Measurements from ENCODE around the gene RAP1GAP2.
"Not testable (repeated sequence)": the region's sequence is repeated elsewhere in the genome, so short reads cannot be mapped to it uniquely, and the experiment has no call there.

RAP1GAP2 gene

DNA sequence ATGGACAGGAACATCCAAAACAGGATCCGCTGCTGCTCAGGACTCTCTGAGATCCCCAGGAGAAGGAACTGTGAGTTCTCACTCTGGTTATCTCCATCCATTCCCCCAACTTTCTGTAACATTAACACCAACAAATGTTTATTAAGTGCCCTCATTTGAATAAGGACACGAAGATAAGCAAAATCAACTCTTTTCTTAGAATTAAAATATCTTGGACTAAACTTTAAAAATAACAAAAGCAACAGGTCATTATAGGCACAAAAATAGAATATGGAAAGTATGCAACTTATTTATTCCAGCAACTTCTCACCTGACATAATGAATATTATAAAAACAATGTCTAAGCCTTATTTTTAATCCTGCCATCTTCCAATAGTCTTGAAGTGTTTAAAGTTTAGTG lies 267.3 kb downstream of the RAP1GAP2 start, which contains the start of gene OR1D5:
TSS of gene OR1D5 (minus strand) at position 101 of the 400 bp plus-strand sequence. CDS start at position 101, 0 bp downstream.
- H3K36me3 ChIP-seq (ENCODE audit: control insufficient read depth in 2 of 2, insufficient read depth in 1 of 2, low read length in 2 of 2); CTCF ChIA-PET; H3K4me1 ChIP-seq (ENCODE audit: control insufficient read depth, insufficient read depth, low read length); POLR2A ChIA-PET; H3K9me3 ChIP-seq (ENCODE audit: control insufficient read depth, insufficient read depth, low read depth, low read length); H3K4me3 ChIP-seq (ENCODE audit: low read depth, low read length); H3K27ac ChIP-seq (ENCODE audit: extremely low read depth, low read depth, low read length): not testable (repeated sequence)

DNA sequence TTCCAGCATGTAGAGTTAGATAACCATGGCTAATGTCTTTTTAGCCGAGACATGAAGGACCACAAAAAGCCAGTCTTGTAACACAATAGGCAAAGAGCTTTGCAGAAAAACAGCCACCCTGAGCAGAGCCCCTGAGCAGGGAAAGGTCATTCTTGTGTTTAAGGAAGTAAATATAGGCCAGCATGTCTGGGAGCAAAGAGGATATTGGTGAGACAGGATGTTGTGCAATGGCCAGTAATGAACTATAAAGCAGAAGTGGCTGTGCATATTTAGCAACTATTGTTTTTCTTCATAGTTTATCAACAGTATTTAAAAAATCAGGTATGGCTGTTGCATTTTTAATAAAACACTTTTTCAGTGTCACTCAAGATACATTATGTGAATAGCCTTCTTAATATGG lies 269.0 kb downstream of the RAP1GAP2 start:
- H3K36me3 ChIP-seq (ENCODE audit: control insufficient read depth in 2 of 2, insufficient read depth in 1 of 2, low read length in 2 of 2); H3K27ac ChIP-seq (ENCODE audit: extremely low read depth, low read depth, low read length); CTCF ChIA-PET; H3K9me3 ChIP-seq (ENCODE audit: control insufficient read depth, insufficient read depth, low read depth, low read length); H3K4me1 ChIP-seq (ENCODE audit: control insufficient read depth, insufficient read depth, low read length); H3K4me3 ChIP-seq (ENCODE audit: low read depth, low read length); POLR2A ChIA-PET: not testable (repeated sequence)

DNA sequence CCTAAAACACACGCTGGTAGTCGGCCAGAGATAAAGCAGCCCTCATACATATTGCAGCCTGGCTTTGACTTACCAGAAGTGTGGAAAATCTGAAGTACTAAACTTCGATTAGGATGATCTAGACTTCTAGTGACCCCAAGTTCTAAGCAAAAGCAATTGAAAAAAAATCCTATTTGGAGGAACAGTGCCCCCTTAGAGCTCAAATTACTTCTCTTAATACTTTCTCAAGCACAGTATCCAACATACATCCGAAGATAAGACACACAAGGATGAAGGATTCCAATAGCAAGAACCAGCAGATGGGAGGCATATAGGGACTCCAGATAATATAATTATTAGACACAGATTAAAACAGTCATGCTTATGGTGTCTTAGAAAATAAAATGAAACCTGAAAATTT lies 277.6 kb downstream of the RAP1GAP2 start:
- POLR2A ChIA-PET; H3K27ac ChIP-seq (ENCODE audit: extremely low read depth, low read depth, low read length): not testable (repeated sequence)

More for the DNA sequence above, 277.6 kb downstream of the RAP1GAP2 start:
- CTCF ChIA-PET; H3K4me1 ChIP-seq (ENCODE audit: control insufficient read depth, insufficient read depth, low read length); H3K36me3 ChIP-seq (ENCODE audit: control insufficient read depth in 2 of 2, insufficient read depth in 1 of 2, low read length in 2 of 2); H3K9me3 ChIP-seq (ENCODE audit: control insufficient read depth, insufficient read depth, low read depth, low read length); H3K4me3 ChIP-seq (ENCODE audit: low read depth, low read length): not testable (repeated sequence)
